WERI-Rb-1 (cell line): Measurements from ENCODE around the gene ZBTB20.

Experiments
- DNase-seq: peaks from one replicate; pipeline ENCODE4 v3.0.0-alpha.2; 2020
- H3K27ac ChIP-seq: fragments of 250-450 bp; sonication (Bioruptor Pico); 2 replicates; pipeline ENCODE4 v1.5.1; 2020; ENCODE audit warnings: mild to moderate bottlenecking, moderate library complexity
- H3K27me3 ChIP-seq: fragments of 250-450 bp; sonication (Bioruptor Pico); 2 replicates; pipeline ENCODE4 v1.5.1; 2021; ENCODE audit warnings: mild to moderate bottlenecking, low read depth, moderate library complexity; ENCODE audit not compliant: insufficient read depth, severe bottlenecking
- H3K36me3 ChIP-seq: fragments of 250-450 bp; sonication (Bioruptor Pico); 2 replicates; pipeline ENCODE4 v1.5.1; 2020; ENCODE audit warnings: mild to moderate bottlenecking, moderate library complexity
- H3K4me3 ChIP-seq: 2 replicates; pipeline ENCODE4 v1.5.1; 2011; ENCODE audit warnings: low read depth, mild to moderate bottlenecking, control low read depth, low read length
- H3K9me3 ChIP-seq: fragments of 250-450 bp; sonication (Bioruptor Pico); 2 replicates; pipeline ENCODE4 v1.5.1; 2021; ENCODE audit warnings: mild to moderate bottlenecking, moderate library complexity; ENCODE audit not compliant: severe bottlenecking
- CTCF ChIP-seq: IDR thresholded peaks from 2 replicates; pipeline ENCODE4 v1.5.1; 2011; ENCODE audit warnings: low read depth, mild to moderate bottlenecking, control low read depth, inconsistent platforms, low read length

Gene ZBTB20

GRCh38 chr3:114716916-114717315, 430.2 kb downstream of the ZBTB20 start:
- Histone ChIP-seq H3K4me3 (no peak overlapping the region), H3K27ac (no peak overlapping the region), H3K27me3 (peaks cover 8% of the 10 kb centered on the region), H3K9me3 (no peaks in the 10 kb centered on the region), H3K36me3 (no peaks in the 10 kb centered on the region)
- no peak for TF ChIP-seq CTCF
- DNase-seq = no peak

- H3K27ac ChIP-seq = no peak overlapping the region
Measured at GRCh38 chr3:114716126-114716525, 431.0 kb downstream of the ZBTB20 start.

GRCh38 chr3:114714957-114715460, 432.1 kb downstream of the ZBTB20 start:
- peaks cover 4% of the 10 kb centered on the region for H3K27me3 ChIP-seq
- no peaks in the 10 kb centered on the region for H3K36me3 ChIP-seq
- TF ChIP-seq CTCF = no peak
- H3K27ac ChIP-seq = no peak overlapping the region
- no peak for DNase-seq
- no peak overlapping the region for H3K4me3 ChIP-seq
- no peaks in the 10 kb centered on the region for H3K9me3 ChIP-seq

More at GRCh38 chr3:114716126-114716525, 431.0 kb downstream of the ZBTB20 start:
- Histone ChIP-seq H3K4me3 (no peak overlapping the region), H3K9me3 (no peaks in the 10 kb centered on the region), H3K36me3 (no peaks in the 10 kb centered on the region), H3K27me3 (peaks cover 4% of the 10 kb centered on the region)
- no peak for DNase-seq
- no peak for TF ChIP-seq CTCF

GRCh38 chr3:114714237-114714636, 432.9 kb downstream of the ZBTB20 start:
- Histone ChIP-seq H3K4me3 (no peak overlapping the region), H3K27ac (no peak overlapping the region), H3K36me3 (no peaks in the 10 kb centered on the region), H3K9me3 (no peaks in the 10 kb centered on the region), H3K27me3 (peaks cover 4% of the 10 kb centered on the region)
- no peak for DNase-seq
- TF ChIP-seq CTCF = no peak

GRCh38 chr3:114712728-114713492, 434.2 kb downstream of the ZBTB20 start:
- DNase-seq = no peak
- no peaks in the 10 kb centered on the region for H3K9me3 ChIP-seq
- H3K4me3 ChIP-seq = no peak overlapping the region
- no peak overlapping the region for H3K27ac ChIP-seq
- TF ChIP-seq CTCF = no peak
- no peaks in the 10 kb centered on the region for H3K36me3 ChIP-seq
- peaks cover 4% of the 10 kb centered on the region for H3K27me3 ChIP-seq
